ENCODE data around the gene ATXN7. TPM values are rescaled to one million over a fixed set of nuclear protein-coding genes. Genes with fewer than 3 reads are reported as not detected.

ATXN7 gene
- total and polyA plus RNA-seq, 10 of the 15 experiments (the other 5 are each of a cell fraction or from before 2014, with no cell fraction given), result 0.83 to 24.6 (median 8.5) TPM

GRCh38 chr3:63988943-63989342, 125.3 kb downstream of the ATXN7 start:
- in situ Hi-C loops (cut with MboI), result no loop called here
- H3K9ac ChIP-seq (ENCODE audit: control insufficient read depth, insufficient read depth, low read length), result no peak overlapping the region

More at GRCh38 chr3:63988943-63989342, 125.3 kb downstream of the ATXN7 start:
- ChIA-PET POLR2A (no interaction called here), RAD21 (ENCODE audit: unreplicated experiment) (no interaction called here), SMC1A (ENCODE audit: uncharacterized antibody, unreplicated experiment) (interaction anchor here (0.6 kb wide), 1 partner anchor 168 kb away, joined by 3 read pairs; no protein-coding TSS in a partner anchor), CTCF (interaction anchor here (0.7 kb wide), 1 partner anchor 17 kb away, joined by 3 read pairs; no protein-coding TSS in a partner anchor)
- no peaks in the 10 kb centered on the region for H3K4me1 ChIP-seq (ENCODE audit: control insufficient read depth, insufficient read depth, low read length)
- H4K20me1 ChIP-seq (ENCODE audit: control insufficient read depth, insufficient read depth), result no peaks in the 10 kb centered on the region
- H2AFZ ChIP-seq (ENCODE audit: control insufficient read depth, low read depth, low read length), result no peak overlapping the region
- TF ChIP-seq USF2 (IDR thresholded peaks at IDR 0.05; ENCODE audit: borderline replicate concordance, low read depth, low read length) (no peak), IKZF1 (conservative IDR thresholded peaks at IDR 0.05) (no peak), SMC3 (IDR thresholded peaks at IDR 0.05; ENCODE audit: borderline replicate concordance, low read length) (no peak), NFYA (IDR thresholded peaks at IDR 0.05; ENCODE audit: borderline replicate concordance, low read depth, low read length) (no peak), ZSCAN29 (IDR thresholded peaks at IDR 0.05) (no peak), ZBTB33 (IDR thresholded peaks at IDR 0.05) (no peak), RUNX3 (IDR thresholded peaks at IDR 0.05; ENCODE audit: low read length) (no peak), MAX (IDR thresholded peaks at IDR 0.05; ENCODE audit: low read depth, low read length) (no peak), MTA2 (IDR thresholded peaks at IDR 0.05; ENCODE audit: low read depth) (no peak), JUND (IDR thresholded peaks at IDR 0.05; ENCODE audit: low read depth, low read length) (no peak)
- no peak overlapping the region for H3K4me2 ChIP-seq (ENCODE audit: control insufficient read depth, insufficient read depth)
- no peaks in the 10 kb centered on the region for H3K79me2 ChIP-seq (ENCODE audit: control insufficient read depth, insufficient read depth, low read length)
- DNase-seq (ENCODE audit: low read depth, low spot score) (no peak), ATAC-seq (no peak), FAIRE-seq (no peak)
- no TSS peak for BruUV-seq (replicated peaks)
- no peak overlapping the region for H3K4me3 ChIP-seq
- no peaks in the 10 kb centered on the region for H3K27me3 ChIP-seq (replicated peaks in 1 of 2; ENCODE audit: control insufficient read depth in 2 of 2, insufficient read depth in 2 of 2, low read length in 1 of 2)
- no peaks in the 10 kb centered on the region for H3K9me3 ChIP-seq (replicated peaks; ENCODE audit: control insufficient read depth, insufficient read depth, low read length)
- H3K27ac ChIP-seq (ENCODE audit: control insufficient read depth, insufficient read depth), result no peak overlapping the region
- 48% methylated on average over 4 of the region's 4 CpGs for WGBS (ENCODE audit: insufficient coverage, insufficient replicate concordance, low lambda C conversion rate, missing lambda C conversion rate)
- intact Hi-C loops (cut with micrococcal nuclease; ENCODE audit: unreplicated experiment), result no loop called here
- peaks cover 14 to 29% of the 10 kb centered on the region in 2 experiments for H3K36me3 ChIP-seq (ENCODE audit: control insufficient read depth in 2 of 2, insufficient read depth in 2 of 2, low read length in 1 of 2)

Data from GM12878 (cell line).